NCI-H1048 (cell line): ENCODE results near the gene FAM174B.

ENCODE experiments used
- DNase-seq: peaks from one replicate; lab custom pipeline; 2025; lab: John Stamatoyannopoulos, UW

The FAM174B gene

GRCh38 chr15:92655178-92655995, at the start of gene FAM174B:
FAM174B (minus strand) TSS chr15:92655775.
- DNase-seq, result no peak

DNA sequence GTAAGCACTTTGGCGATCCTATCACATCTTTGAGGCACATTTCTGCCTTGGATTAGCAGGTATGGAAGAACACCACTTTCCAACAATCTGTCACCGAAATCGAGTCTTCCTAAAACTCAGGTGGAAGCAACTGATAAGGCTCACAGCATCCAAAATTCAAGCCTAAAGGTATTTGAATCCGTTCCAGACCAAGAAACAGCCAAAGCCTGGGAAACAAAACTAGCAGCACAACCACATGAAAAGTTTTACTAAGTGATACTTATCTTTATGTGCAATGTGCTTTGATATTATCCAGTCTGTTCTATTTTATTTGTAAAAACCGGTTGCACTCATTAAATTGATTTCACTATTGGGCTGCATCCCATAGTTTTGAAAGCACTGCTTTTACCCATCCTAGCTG, 40.5 kb upstream of the FAM174B start:
- DNase-seq, result no peak

DNA sequence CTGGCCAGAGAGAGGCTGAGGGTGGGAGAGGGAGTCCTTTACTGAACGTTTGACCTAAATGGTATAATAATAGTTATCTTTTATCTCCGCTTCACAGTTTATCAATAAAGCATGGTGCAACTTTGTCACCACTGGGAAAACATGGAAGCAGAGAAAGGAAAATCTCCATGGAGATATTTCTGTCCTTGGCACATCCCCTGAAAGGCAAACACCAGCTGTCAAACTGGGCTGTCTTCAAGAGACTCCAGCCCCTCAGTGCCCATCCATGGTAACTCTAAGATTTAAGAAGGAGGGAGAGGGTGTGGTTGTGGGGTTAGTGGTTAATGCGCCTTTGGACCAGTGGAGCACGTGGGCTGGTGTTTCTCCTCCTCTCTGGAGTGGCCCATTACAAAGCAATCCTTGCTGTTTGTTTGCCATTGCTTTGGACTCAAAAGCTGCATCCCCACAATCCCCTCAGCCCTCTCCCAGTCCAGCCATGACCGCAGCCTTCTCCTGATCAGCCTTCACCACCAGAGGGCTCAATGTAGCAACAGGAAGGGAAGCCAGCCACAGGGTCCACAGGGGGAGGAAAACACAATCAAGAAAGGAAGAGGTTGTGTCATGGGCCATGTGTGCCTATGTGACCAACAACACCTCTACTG, 38.2 kb upstream of the FAM174B start:
- DNase-seq, result no peak

DNA sequence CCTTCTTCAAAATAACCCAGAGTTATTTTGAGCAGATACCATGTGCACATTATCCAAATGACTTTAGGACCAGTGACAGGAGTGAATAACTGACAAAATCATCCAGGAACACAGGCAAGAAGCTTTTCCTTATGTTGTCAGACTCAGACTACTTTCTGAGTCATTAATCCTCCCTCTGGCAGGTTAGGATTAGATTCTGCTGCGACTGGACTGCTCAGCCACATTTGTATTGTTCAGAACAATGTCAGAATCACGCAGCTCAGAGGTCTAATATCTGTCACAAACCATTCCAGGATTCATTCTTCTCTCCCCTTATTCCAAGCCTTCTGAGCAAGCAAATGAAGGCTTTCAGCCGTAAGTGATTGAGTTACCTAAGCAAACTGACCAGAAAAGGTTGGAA, 34.8 kb upstream of the FAM174B start:
- DNase-seq, result no peak

- DNase-seq, result no peak
Measured at GRCh38 chr15:92687746-92688145, 32.2 kb upstream of the FAM174B start.

GRCh38 chr15:92687195-92687602, 31.6 kb upstream of the FAM174B start:
- no peak for DNase-seq

GRCh38 chr15:92683511-92683834, 27.9 kb upstream of the FAM174B start:
- DNase-seq, result no peak

GRCh38 chr15:92682741-92683510, 27.4 kb upstream of the FAM174B start:
- no peak for DNase-seq

DNA sequence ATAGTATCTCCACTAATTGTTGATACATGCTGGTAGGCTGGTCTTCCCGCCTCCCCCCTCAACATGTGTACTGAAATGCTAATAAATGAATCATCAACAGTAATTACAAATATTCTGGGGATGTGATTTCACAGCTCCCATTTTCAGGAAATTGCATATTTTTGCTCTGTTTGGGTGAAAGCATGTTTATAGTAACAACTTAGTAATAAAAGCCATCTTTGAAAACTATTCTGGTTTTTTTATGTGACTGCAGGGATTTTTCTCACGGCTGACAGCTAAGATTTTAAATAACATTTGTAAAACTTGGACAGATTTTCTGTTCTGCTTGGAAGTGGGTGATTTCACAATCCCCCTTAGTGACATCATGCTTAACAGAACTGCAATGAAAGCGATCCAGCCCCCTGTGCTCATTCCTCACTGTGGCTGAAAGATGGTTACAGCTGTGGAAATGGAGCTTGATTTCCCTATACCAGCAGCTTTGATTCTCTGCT, 25.6 kb upstream of the FAM174B start:
- DNase-seq, result no peak

- DNase-seq, result no peak
Measured at GRCh38 chr15:92677999-92678398, 22.4 kb upstream of the FAM174B start.

DNA sequence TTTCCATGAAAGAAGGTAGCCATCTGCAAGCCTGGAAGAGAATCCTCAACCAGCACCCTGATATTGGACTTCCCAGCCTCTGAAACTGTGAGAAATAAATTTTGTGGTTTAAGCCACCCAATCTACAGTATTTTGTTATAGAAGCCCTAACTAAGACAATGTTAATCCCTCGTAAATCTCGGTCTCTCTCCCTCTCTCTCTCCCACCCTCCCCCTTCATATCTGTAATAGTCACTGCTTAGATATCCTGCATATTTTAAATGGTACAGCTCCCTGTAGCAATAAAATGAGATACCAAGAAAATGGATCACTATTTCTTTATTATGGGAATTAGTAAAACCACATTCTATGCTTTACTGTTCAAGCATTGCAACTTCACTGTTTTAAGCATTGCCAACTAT, 21.0 kb upstream of the FAM174B start:
- DNase-seq, result no peak

DNA sequence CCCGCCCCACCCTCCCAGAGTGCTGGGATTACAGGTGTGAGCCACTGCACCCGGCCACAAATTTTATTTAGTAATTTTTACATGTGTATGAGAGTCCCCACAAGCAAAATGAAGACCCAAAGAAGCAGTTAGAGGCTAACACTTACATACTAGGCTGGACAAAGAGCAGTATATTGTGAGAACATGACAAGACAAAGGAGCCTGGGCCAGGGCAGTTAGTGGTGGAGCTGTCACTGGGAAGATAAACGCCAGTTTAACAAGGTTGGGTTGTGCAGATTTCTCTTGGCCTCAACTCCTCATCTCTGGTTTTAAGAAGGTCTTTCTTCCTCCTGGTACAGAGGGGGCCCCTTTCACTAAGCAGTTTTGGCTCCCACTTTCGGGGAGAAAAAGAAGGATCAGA, 19.9 kb upstream of the FAM174B start:
- DNase-seq, result no peak

GRCh38 chr15:92674347-92674746, 18.8 kb upstream of the FAM174B start:
- DNase-seq, result no peak

GRCh38 chr15:92672102-92672501, 16.5 kb upstream of the FAM174B start:
- no peak for DNase-seq

DNA sequence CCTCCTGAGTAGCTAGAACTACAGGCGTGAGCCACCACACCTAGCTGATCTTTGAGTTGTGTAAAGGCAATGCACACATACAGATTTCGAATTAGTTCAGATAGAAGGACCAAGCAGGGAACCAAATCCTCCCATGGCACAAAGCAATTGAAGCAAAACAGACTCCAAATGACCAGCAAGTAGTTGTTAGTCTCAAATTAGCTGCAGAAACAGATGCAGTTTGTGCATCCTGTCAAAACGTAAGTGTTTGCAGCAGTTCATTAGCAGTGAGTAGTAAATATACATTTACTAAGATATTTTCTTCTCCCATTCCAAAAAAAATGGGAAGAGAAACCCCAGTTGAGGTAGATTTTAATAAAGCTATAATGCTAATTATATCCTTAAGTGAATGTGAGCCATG, 15.8 kb upstream of the FAM174B start:
- no peak for DNase-seq

DNA sequence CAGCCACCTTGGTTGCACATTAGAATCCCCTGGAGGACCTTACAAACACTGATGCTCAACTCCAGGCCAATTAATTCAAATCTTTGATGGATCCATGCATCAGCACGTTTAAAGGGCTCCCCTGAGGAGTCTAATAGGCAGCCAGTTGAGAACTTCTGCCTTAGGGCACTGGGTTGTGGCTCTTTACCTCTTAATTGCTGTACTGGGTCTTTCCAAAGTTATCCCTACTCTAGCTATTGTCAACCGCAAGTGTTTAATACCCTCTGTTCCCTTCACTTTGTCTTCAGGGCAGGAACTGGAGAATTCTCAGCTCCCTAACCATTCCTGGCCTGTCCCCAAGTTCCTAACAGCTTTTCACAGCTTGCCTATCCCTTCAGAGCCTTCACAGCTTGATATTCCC, 15.0 kb upstream of the FAM174B start:
- DNase-seq, result no peak

GRCh38 chr15:92669432-92669831, 13.9 kb upstream of the FAM174B start:
- no peak for DNase-seq

- DNase-seq, result no peak
Measured at GRCh38 chr15:92668620-92669019, 13.0 kb upstream of the FAM174B start.

DNA sequence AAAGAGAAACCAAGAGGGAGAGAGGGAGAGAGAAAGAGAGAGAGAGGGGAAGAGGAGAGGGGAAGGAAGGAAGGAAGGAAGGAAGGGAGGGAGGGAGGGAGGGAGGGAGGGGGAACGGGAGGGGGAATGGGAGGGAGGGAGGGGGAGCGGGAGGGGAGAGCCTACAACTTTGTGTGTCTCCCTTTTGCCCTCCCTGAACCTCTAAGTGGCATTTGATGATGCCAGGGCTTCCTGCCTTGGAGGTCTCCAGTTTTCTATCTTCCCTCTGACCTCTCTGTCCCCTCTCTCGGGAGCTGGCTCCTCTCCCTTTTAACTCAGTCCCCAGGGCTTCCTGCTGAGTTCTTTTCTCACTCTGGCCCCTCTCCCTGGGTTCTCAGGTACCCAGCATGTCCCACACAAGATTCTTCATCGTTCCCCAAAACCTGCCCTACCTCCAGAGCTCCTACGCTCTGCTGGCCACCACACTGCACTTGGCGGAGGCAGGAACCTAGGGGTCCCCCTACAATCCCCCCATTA, 12.5 kb upstream of the FAM174B start:
- DNase-seq, result no peak

- no peak for DNase-seq
Measured at GRCh38 chr15:92667287-92667904, 11.8 kb upstream of the FAM174B start.

DNA sequence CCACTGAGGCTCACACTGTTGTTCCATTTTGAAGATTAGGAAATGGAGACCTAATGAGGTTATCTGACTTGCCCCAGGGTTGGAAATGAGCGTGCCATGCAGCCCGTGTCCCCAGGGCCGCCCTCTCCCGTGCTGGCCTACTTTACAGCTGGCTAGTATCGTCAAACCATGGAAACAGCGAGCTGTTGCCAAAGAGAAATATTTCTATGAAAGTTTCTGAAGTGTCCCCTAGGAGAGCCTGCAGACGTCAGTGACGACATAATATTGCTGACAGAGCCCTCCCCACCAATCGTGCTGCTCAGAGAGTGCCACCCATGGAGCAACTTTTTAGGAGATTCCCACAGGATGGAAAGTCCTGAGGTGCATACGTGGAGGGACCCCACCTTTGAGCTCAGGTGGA, 11.2 kb upstream of the FAM174B start:
- DNase-seq, result no peak

DNA sequence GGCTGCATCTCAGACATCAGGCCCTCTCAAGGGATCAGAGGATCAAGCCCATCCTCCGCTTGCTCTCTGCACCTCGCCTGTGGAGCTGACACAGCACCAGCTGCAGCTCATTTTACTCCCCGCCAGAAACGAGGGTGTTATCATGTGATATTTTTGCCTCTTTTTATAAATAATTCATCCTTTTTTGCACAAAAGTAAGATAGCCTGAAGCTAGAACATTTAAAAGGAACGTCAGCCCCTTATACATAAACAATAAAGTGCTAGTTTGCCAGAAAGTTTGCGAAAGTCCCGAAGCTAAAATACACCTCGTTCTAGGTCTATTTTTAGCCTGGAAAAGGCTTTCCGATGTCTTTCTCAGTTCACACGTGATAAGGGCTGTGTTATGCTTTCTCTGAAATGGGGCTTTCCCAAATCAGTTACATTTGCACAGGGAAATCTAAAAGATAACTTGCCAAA, 9.6 kb upstream of the FAM174B start:
- no peak for DNase-seq
